T-helper 1 cell treated with Interleukin-12 subunit alpha and Interleukin-12 subunit beta and Interleukin-4 antibody, amounts not matched to agents 30 ng/mL and 1 ng/mL, for 36 hours (primary cell): ENCODE data around the gene SSBP3. TPM values are rescaled to one million over a fixed set of nuclear protein-coding genes. Genes with fewer than 3 reads are reported as not detected.

Experiments used
- intact Hi-C: fragments of 100-400 bp; cut with micrococcal nuclease; formaldehyde crosslinking; loops from one replicate; pipeline ENCODE4 v1.15.1; 2024
- total RNA-seq: library from RNA; stranded (reverse); gene quantifications from 2 replicates; pipeline ENCODE4 v1.2.3, GENCODE V29; 2022

The SSBP3 gene
- total RNA-seq, 1 donor from 2014 or later: 143 TPM

GRCh38 chr1:54335011-54335754 is 71.0 kb downstream of the SSBP3 start:
- intact Hi-C loops: no loop called here

- intact Hi-C loops: no loop called here
These were observed 73.2 kb downstream of the SSBP3 start for GRCh38 chr1:54332781-54333585.

- intact Hi-C loops: no loop called here
These were observed 74.2 kb downstream of the SSBP3 start for GRCh38 chr1:54331843-54332463.

- intact Hi-C loops: no loop called here
These were observed 75.0 kb downstream of the SSBP3 start for GRCh38 chr1:54331091-54331772.

- intact Hi-C loops: no loop called here
These were observed 76.7 kb downstream of the SSBP3 start for GRCh38 chr1:54329312-54330003.

GRCh38 chr1:54328066-54328636 is 78.0 kb downstream of the SSBP3 start:
- intact Hi-C loops: no loop called here

GRCh38 chr1:54327386-54328065 is 78.7 kb downstream of the SSBP3 start:
- intact Hi-C loops: no loop called here

- intact Hi-C loops: no loop called here
These were observed 79.4 kb downstream of the SSBP3 start for GRCh38 chr1:54326543-54327385.

GRCh38 chr1:54325703-54326461 is 80.3 kb downstream of the SSBP3 start:
- intact Hi-C loops: no loop called here

GRCh38 chr1:54325284-54325683 is 80.9 kb downstream of the SSBP3 start:
- intact Hi-C loops: no loop called here

- intact Hi-C loops: no loop called here
These were observed 81.7 kb downstream of the SSBP3 start for GRCh38 chr1:54324251-54325140.

- intact Hi-C loops: no loop called here
These were observed 82.3 kb downstream of the SSBP3 start for GRCh38 chr1:54323921-54324250.

GRCh38 chr1:54323324-54323739 is 82.9 kb downstream of the SSBP3 start:
- intact Hi-C loops: no loop called here

GRCh38 chr1:54318246-54318814 is 87.9 kb downstream of the SSBP3 start:
- intact Hi-C loops: loop anchor here (5.0 kb wide), 1 partner anchor 36 kb away; no protein-coding TSS in a partner anchor

- intact Hi-C loops: loop anchor here (5.0 kb wide), 1 partner anchor 35 kb away; no protein-coding TSS in a partner anchor
These were observed 89.1 kb downstream of the SSBP3 start for GRCh38 chr1:54317084-54317483.

- intact Hi-C loops: loop anchor here (5.0 kb wide), 1 partner anchor 33 kb away; no protein-coding TSS in a partner anchor
These were observed 91.1 kb downstream of the SSBP3 start for GRCh38 chr1:54315099-54315498.

- intact Hi-C loops: loop anchor here (5.0 kb wide), 1 partner anchor 32 kb away; no protein-coding TSS in a partner anchor
These were observed 91.5 kb downstream of the SSBP3 start for GRCh38 chr1:54314696-54315095.
